KBM-7 (cell line): Measurements from ENCODE around the gene GALR1.
"Not testable (repeated sequence)": the region's sequence is repeated elsewhere in the genome, so short reads cannot be mapped to it uniquely, and the experiment has no call there.

Experiments used
- DNase-seq: peaks from one replicate; pipeline ENCODE4 v3.0.0-alpha.2; 2015
- in situ Hi-C: fragments of 300-500 bp; cut with MboI; formaldehyde crosslinking; loops from 2 replicates; pipeline ENCODE4 v1.14.3; 2020; ENCODE audit warnings: low sequenced_read_pairs, low pct_unique_long_range_greater_than_20kb, mixed read lengths

The GALR1 gene

GRCh38 chr18:77248873-77249568 lies 627 bp upstream of the GALR1 start:
- in situ Hi-C loops, result no loop called here
- DNase-seq, result no peak

- in situ Hi-C loops, result no loop called here
- no peak for DNase-seq
Observed at GRCh38 chr18:77250501-77250925, 865 bp downstream of the GALR1 start.

- in situ Hi-C loops, result no loop called here
- no peak for DNase-seq
Observed at GRCh38 chr18:77250926-77251729, 1.5 kb downstream of the GALR1 start.

- in situ Hi-C loops, result no loop called here
- DNase-seq, result no peak
Observed at GRCh38 chr18:77251730-77252050, 2.0 kb downstream of the GALR1 start.

GRCh38 chr18:77254711-77255405 lies 5.2 kb downstream of the GALR1 start:
- in situ Hi-C loops, result no loop called here
- no peak for DNase-seq

GRCh38 chr18:77255426-77256105 lies 5.9 kb downstream of the GALR1 start:
- no peak for DNase-seq
- in situ Hi-C loops, result no loop called here

GRCh38 chr18:77262643-77263465 lies 13.2 kb downstream of the GALR1 start:
- no peak for DNase-seq
- in situ Hi-C loops, result no loop called here

- in situ Hi-C loops, result no loop called here
- no peak for DNase-seq
Observed at GRCh38 chr18:77263466-77263763, 13.8 kb downstream of the GALR1 start.

GRCh38 chr18:77267969-77268368 lies 18.3 kb downstream of the GALR1 start:
- in situ Hi-C loops, result no loop called here

GRCh38 chr18:77268456-77268855 lies 18.8 kb downstream of the GALR1 start:
- no peak for DNase-seq
- in situ Hi-C loops, result no loop called here

More at GRCh38 chr18:77267969-77268368, 18.3 kb downstream of the GALR1 start:
- DNase-seq, result no peak

GRCh38 chr18:77271576-77272481 lies 22.2 kb downstream of the GALR1 start:
- in situ Hi-C loops, result no loop called here
- DNase-seq, result no peak

GRCh38 chr18:77290841-77291240 lies 41.2 kb downstream of the GALR1 start:
- DNase-seq, in situ Hi-C loops: not testable (repeated sequence)

GRCh38 chr18:77298172-77298571 lies 48.5 kb downstream of the GALR1 start:
- DNase-seq, result no peak

GRCh38 chr18:77299706-77300105 lies 50.1 kb downstream of the GALR1 start:
- no peak for DNase-seq
- in situ Hi-C loops, result no loop called here

More at GRCh38 chr18:77298172-77298571, 48.5 kb downstream of the GALR1 start:
- in situ Hi-C loops, result no loop called here

GRCh38 chr18:77300579-77300978 lies 50.9 kb downstream of the GALR1 start:
- in situ Hi-C loops, result no loop called here

GRCh38 chr18:77304268-77304667 lies 54.6 kb downstream of the GALR1 start:
- in situ Hi-C loops, result no loop called here
- no peak for DNase-seq

More at GRCh38 chr18:77300579-77300978, 50.9 kb downstream of the GALR1 start:
- no peak for DNase-seq

- no peak for DNase-seq
- in situ Hi-C loops, result no loop called here
Observed at GRCh38 chr18:77305676-77306075, 56.0 kb downstream of the GALR1 start.

GRCh38 chr18:77308216-77308615 lies 58.6 kb downstream of the GALR1 start:
- in situ Hi-C loops, result no loop called here

More at GRCh38 chr18:77308216-77308615, 58.6 kb downstream of the GALR1 start:
- DNase-seq, result no peak
